OCI-LY7 (cell line): ENCODE data around the gene ADPRH.

Experiments
- EZH2phosphoT487 ChIP-seq: fragments of 200-600 bp; sonication (generic); IDR thresholded peaks from 2 replicates; pipeline ENCODE4 v1.6.1; 2018; ENCODE audit warnings: low read depth, borderline replicate concordance, mild to moderate bottlenecking, mixed run types, antibody characterized with exemption, low read length, moderate library complexity, mixed read lengths
- TF ChIP-seq, protein P1 (sequence below): fragments of 200-600 bp; sonication (generic); conservative IDR thresholded peaks from 2 replicates; pipeline ENCODE4 v1.5.1; 2014; ENCODE audit warnings: mild to moderate bottlenecking, antibody characterized with exemption, low read length, moderate library complexity, mixed read lengths

DNA sequence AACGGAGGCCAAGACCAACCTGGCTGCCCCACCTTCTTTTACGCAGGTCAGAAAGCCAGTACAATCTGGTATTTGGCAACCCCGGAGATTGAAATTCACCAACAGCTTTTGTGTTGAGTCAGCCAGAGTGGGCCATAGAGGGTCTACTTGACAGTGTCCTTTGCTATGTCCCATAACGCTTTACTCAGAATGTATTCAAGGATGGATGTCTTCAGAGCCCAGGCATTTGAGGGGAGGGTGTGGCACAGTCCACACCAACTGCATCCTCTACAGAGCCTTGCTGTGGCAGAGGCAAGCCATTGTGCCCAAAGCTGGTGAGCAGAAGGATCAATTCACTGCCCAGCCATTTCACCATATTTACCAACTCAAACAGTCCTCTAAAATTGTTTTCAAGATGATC lies 36.8 kb downstream of the ADPRH start:
- TF ChIP-seq, protein P1, sequence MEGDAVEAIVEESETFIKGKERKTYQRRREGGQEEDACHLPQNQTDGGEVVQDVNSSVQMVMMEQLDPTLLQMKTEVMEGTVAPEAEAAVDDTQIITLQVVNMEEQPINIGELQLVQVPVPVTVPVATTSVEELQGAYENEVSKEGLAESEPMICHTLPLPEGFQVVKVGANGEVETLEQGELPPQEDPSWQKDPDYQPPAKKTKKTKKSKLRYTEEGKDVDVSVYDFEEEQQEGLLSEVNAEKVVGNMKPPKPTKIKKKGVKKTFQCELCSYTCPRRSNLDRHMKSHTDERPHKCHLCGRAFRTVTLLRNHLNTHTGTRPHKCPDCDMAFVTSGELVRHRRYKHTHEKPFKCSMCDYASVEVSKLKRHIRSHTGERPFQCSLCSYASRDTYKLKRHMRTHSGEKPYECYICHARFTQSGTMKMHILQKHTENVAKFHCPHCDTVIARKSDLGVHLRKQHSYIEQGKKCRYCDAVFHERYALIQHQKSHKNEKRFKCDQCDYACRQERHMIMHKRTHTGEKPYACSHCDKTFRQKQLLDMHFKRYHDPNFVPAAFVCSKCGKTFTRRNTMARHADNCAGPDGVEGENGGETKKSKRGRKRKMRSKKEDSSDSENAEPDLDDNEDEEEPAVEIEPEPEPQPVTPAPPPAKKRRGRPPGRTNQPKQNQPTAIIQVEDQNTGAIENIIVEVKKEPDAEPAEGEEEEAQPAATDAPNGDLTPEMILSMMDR = no peak
- TF ChIP-seq EZH2phosphoT487 = no peak
